Stomach (tissue), 19 donors: Measurements from ENCODE around the gene SPACDR. TPM values are rescaled to one million over a fixed set of nuclear protein-coding genes. Genes with fewer than 3 reads are reported as not detected.

ENCODE experiments used
- DNase-seq, 2 donors: peaks; one replicate each; pipeline versions ENCODE4 v3.0.0 to v3.0.0-alpha.2; 2013 to 2019
- H3K27ac ChIP-seq, 5 donors: fragments of 200-600 bp in 4 of 5; sonication (generic) in 4 of 5; one replicate each; pipeline ENCODE4 v1.5.1; 2013 to 2019; ENCODE audit warnings: mild to moderate bottlenecking in 1 of 5, moderate library complexity in 1 of 5
- H3K27me3 ChIP-seq, 3 donors: fragments of 200-600 bp; sonication (generic); one replicate each; pipeline ENCODE4 v1.5.1; 2017 to 2019; ENCODE audit warnings: mixed run types in 1 of 3
- H3K36me3 ChIP-seq, 4 donors: fragments of 200-600 bp; sonication (generic); 1 replicate in 3 of 4; 2 replicates in 1 of 4; pipeline ENCODE4 v1.5.1; 2016 to 2019
- H3K4me1 ChIP-seq, 4 donors: fragments of 200-600 bp; sonication (generic); one replicate each; pipeline ENCODE4 v1.5.1; 2016 to 2019
- H3K4me3 ChIP-seq, 4 donors: fragments of 200-600 bp; sonication (generic) in 3 of 4; one replicate each; pipeline ENCODE4 v1.5.1; 2016 to 2019; ENCODE audit warnings: mild to moderate bottlenecking in 1 of 4
- H3K9me3 ChIP-seq, 4 donors: fragments of 200-600 bp; sonication (generic); one replicate each; pipeline ENCODE4 v1.5.1; 2016 to 2019
- CTCF ChIP-seq, 7 experiments: fragments of 450-650 bp in 4 of 7; fragments of 200-600 bp in 3 of 7; sonication (generic) in 3 of 7; IDR thresholded peaks; one replicate each; pipeline ENCODE4 v1.5.1; 2016 to 2019; ENCODE audit warnings: antibody characterized with exemption in 7 of 7, control low read depth in 2 of 7, mild to moderate bottlenecking in 1 of 7
- EP300 ChIP-seq: sonication (generic); formaldehyde crosslinking; IDR thresholded peaks from one replicate; pipeline ENCODE4 v1.6.1; 2017; ENCODE audit warnings: antibody characterized with exemption
- POLR2A ChIP-seq, 4 donors: fragments of 450-650 bp; IDR thresholded peaks; one replicate each; pipeline ENCODE4 v1.6.1; 2016; ENCODE audit warnings: antibody characterized with exemption in 4 of 4, control low read depth in 2 of 4, mild to moderate bottlenecking in 1 of 4, moderate library complexity in 1 of 4
- POLR2AphosphoS5 ChIP-seq, 3 donors: sonication (generic); formaldehyde crosslinking; IDR thresholded peaks; one replicate each; pipeline ENCODE4 v1.6.1; 2016; ENCODE audit warnings: antibody characterized with exemption in 3 of 3
- WGBS, 5 donors: extraction: QIAGEN DNeasy Blood & Tissue Kit in 3 of 5; methylation state at CpG; one replicate each; pipeline versions ENCODE4 v1.1.5 to v1.1.7; 2013 to 2018; 5-methylcytosine and 5-hydroxymethylcytosine counted together
- intact Hi-C: fragments of 100-400 bp; cut with DNase I; formaldehyde crosslinking; loops from one replicate; pipeline ENCODE4 v1.15.1; 2023; ENCODE audit warnings: low total_unique reads
- long read RNA-seq, 10 donors: transcript quantifications; one replicate each; lab custom pipeline, GENCODE V29; 2026
- polyA plus RNA-seq, 3 donors: library from polyadenylated mRNA; stranded (reverse); fragments of 200-250 nt; gene quantifications; one replicate each; pipeline ENCODE4 v1.2.3, GENCODE V29; 2013
- total RNA-seq, 5 donors: library from RNA; depleted of rRNA; stranded (reverse); fragments of >200 nt; gene quantifications; one replicate each; pipeline versions ENCODE4 v1.1.0 to v1.2.3, GENCODE V29; 2014 to 2016
- donor health status: healthy with polysubstance abuse.
- donor health status: Bipolar disorder and iron deficiency.
- donor health status: healthy.

The SPACDR gene
- total RNA-seq (1 to 10 TPM in 1 of 5 donors, not detected in 4; 2.3 TPM), polyA plus RNA-seq (1 to 10 TPM in 1 of 3 donors, under 1 TPM in 1, not detected in 1; 0.65 to 1.1 TPM)
- long read RNA-seq, donor 1 = 0 reads
- long read RNA-seq, donor 2 = 0 reads
- long read RNA-seq, donor 3 = 0 reads
- long read RNA-seq, donor 4, partial matches to known transcripts = 0 of 1 reads
- long read RNA-seq, donor 4, other reads (novel, unspliced or antisense) = 0 of 1 reads
- long read RNA-seq, donor 5 = 0 reads
- long read RNA-seq, donor 6 = 0 reads
- long read RNA-seq, donor 7 = 0 reads
- long read RNA-seq, donor 8 = 0 reads
- long read RNA-seq, donor 9 = 0 reads
- long read RNA-seq, donor 10 = 0 reads

- TF ChIP-seq CTCF (IDR thresholded peaks at IDR 0.05) (no peak), EP300 (no peak), POLR2A (IDR thresholded peaks at IDR 0.05) (no peak), POLR2AphosphoS5 (IDR thresholded peaks at IDR 0.05) (no peak)
- WGBS, 5 donors = 81 to 89% (median 82%) methylated on average over 6 to 7 of the region's 7 CpGs
- intact Hi-C loops = no loop called here
- H3K27ac ChIP-seq = no peak within 1 kb of the TSS
- no peaks in the 10 kb centered on the region for H3K27me3 ChIP-seq
- peaks cover 0 to 60% (median 34%) of the 10 kb centered on the region in 4 donors for H3K36me3 ChIP-seq
- DNase-seq = no peak
- H3K4me3 ChIP-seq = no peak within 1 kb of the TSS
- H3K4me1 ChIP-seq = peaks cover 13 to 41% (median 27%) of the 10 kb centered on the region in 4 donors
- H3K9me3 ChIP-seq = no peaks in the 10 kb centered on the region
These were observed at the start of gene SPACDR for GRCh38 chr7:100464210-100464660. Gene SPACDR, minus strand, starts transcription at chr7:100464260. Its CDS starts 235 bp downstream, at chr7:100464025.

- no peaks in the 10 kb centered on the region for H3K27me3 ChIP-seq
- intact Hi-C loops = no loop called here
- no peak overlapping the region for H3K4me3 ChIP-seq
- 70 to 84% (median 77%) methylated on average over 9 of the region's 9 CpGs for WGBS, 5 donors
- no peak for DNase-seq
- no peaks in the 10 kb centered on the region for H3K9me3 ChIP-seq
- H3K27ac ChIP-seq = no peak overlapping the region
- H3K36me3 ChIP-seq = no peaks in the 10 kb centered on the region
- TF ChIP-seq POLR2AphosphoS5 (IDR thresholded peaks at IDR 0.05) (no peak), EP300 (no peak), POLR2A (IDR thresholded peaks at IDR 0.05) (no peak), CTCF (IDR thresholded peaks at IDR 0.05) (no peak)
- peaks cover 3 to 24% (median 11%) of the 10 kb centered on the region in 4 donors for H3K4me1 ChIP-seq
These were observed 49.3 kb upstream of the SPACDR start for GRCh38 chr7:100513212-100513810.

- H3K4me1 ChIP-seq = peaks cover 0 to 12% (median 3%) of the 10 kb centered on the region in 4 donors
- no peaks in the 10 kb centered on the region for H3K36me3 ChIP-seq
- intact Hi-C loops = no loop called here
- 85 to 90% (median 89%) methylated on average over 9 of the region's 9 CpGs for WGBS, 5 donors
- no peak overlapping the region for H3K4me3 ChIP-seq
- no peaks in the 10 kb centered on the region for H3K9me3 ChIP-seq
- no peak for DNase-seq
- no peak overlapping the region for H3K27ac ChIP-seq
- TF ChIP-seq CTCF (IDR thresholded peaks at IDR 0.05) (no peak), EP300 (no peak)
- H3K27me3 ChIP-seq = no peaks in the 10 kb centered on the region
These were observed 46.6 kb upstream of the SPACDR start for GRCh38 chr7:100510437-100511239.

- no peak overlapping the region for H3K27ac ChIP-seq
- intact Hi-C loops = no loop called here
- 54 to 68% (median 59%) methylated on average over 14 to 15 of the region's 15 CpGs for WGBS, 5 donors
These were observed 45.2 kb upstream of the SPACDR start for GRCh38 chr7:100509231-100509630.

More at GRCh38 chr7:100509231-100509630, 45.2 kb upstream of the SPACDR start:
- no peaks in the 10 kb centered on the region for H3K27me3 ChIP-seq
- peak in 1 of 2 donors; percentile 74 for DNase-seq
- H3K36me3 ChIP-seq = no peaks in the 10 kb centered on the region
- H3K4me3 ChIP-seq = no peak overlapping the region
- no peaks in the 10 kb centered on the region for H3K9me3 ChIP-seq
- peaks cover 0 to 5% (median 2%) of the 10 kb centered on the region in 4 donors for H3K4me1 ChIP-seq
- TF ChIP-seq POLR2AphosphoS5 (IDR thresholded peaks at IDR 0.05) (no peak), POLR2A (IDR thresholded peaks at IDR 0.05) (no peak), EP300 (no peak), CTCF (IDR thresholded peaks at IDR 0.05) (no peak)
